GM21360 (cell line): ENCODE data around the gene TIMM44.
"Not testable (repeated sequence)": the region's sequence is repeated elsewhere in the genome, so short reads cannot be mapped to it uniquely, and the experiment has no call there.

ENCODE experiments used
- ATAC-seq: cut with Tn5 transposase; IDR thresholded peaks from one replicate; pipeline ENCODE4 v1.9.1; 2021; ENCODE audit warnings: mild to moderate bottlenecking, moderate library complexity; ENCODE audit not compliant: unreplicated experiment

The TIMM44 gene

DNA sequence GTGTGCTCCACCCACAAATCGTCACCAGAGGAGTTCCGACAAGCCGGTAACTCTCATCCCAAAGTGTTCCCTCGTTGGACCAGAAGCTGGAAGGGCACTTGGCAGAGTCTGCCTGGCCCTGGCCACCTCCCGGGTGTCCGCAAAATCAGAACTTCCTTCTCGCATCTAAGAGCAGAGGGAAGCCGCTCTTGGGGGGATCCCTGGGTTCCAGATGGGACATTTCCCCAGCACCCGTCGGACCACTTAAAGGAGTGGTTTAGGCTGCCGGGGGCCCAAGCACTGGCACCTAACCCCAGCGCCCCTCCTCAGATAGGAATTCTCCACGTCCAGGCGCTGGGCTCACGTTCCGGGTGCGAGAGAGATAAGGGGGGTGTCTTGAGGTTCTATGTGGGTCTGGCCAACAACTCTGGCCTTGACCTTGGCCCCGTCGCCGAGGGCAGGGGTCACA lies 40.6 kb downstream of the TIMM44 start:
- no peak for ATAC-seq

DNA sequence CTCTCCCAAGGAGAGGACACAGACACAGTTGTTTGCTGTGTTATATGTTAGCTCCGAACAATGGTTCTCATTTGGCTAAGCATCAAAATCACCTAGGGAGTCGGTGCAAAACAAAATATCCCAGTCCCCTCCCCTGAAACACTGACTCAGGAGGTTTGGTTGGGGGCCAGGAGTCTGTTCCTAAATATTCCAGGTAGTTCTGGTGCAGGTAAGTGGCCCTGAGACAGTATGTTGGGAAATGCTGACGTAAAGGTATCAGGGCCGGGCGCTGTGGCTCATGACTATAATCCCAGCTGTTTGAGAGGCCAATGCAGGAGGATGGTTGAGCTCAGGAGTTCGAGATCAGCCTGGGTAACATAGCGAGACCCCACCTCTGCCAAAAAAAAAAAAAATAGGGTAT lies 42.1 kb downstream of the TIMM44 start:
- ATAC-seq, result no peak

DNA sequence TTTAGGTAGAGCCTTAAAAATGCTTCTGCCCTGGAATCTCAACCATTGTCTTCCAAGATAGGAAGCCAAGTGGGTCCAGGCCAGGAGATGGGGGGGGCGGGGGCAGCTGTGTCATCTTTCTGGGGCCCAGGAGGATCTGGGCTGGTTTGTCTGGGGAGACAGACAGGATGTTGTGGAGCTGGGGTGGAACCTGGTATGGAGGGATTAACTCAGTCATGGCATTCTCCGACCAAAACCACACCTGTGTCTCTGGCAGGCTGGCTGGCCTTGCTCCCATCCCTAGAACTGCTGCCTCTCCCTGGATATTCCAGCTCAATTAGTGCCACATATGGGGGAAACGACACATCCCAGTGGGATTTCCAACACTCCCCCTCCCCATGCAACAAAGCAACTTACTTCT lies 42.5 kb downstream of the TIMM44 start:
- ATAC-seq, result no peak

DNA sequence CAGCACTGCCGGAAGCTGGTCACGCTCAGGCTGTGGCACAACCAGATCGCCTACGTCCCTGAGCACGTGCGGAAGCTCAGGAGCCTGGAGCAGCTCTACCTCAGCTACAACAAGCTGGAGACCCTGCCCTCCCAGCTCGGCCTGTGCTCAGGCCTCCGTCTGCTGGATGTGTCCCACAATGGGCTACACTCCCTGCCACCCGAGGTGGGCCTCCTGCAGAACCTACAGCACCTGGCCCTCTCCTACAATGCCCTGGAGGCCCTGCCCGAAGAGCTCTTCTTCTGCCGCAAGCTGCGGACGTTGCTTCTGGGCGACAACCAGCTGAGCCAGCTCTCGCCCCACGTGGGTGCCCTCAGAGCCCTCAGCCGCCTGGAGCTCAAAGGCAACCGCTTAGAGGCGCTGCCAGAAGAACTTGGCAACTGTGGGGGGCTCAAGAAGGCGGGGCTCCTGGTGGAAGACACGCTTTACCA lies 43.0 kb downstream of the TIMM44 start:
- ATAC-seq, result no peak

DNA sequence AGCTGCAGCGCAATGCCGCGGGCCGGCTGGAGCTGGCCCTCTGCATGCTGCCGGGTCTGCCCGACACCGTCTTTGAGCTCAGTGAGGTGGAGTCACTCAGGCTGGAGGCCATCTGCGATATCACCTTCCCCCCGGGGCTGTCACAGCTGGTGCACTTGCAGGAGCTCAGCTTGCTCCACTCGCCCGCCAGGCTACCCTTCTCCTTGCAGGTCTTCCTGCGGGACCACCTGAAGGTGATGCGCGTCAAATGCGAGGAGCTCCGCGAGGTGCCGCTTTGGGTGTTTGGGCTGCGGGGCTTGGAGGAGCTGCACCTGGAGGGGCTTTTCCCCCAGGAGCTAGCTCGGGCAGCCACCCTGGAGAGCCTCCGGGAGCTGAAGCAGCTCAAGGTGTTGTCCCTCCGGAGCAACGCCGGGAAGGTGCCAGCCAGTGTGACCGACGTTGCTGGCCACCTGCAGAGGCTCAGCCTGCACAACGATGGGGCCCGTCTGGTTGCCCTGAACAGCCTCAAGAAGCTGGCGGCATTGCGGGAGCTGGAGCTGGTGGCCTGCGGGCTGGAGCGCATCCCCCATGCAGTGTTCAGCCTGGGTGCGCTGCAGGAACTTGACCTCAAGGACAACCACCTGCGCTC lies 43.6 kb downstream of the TIMM44 start:
- ATAC-seq, result no peak

DNA sequence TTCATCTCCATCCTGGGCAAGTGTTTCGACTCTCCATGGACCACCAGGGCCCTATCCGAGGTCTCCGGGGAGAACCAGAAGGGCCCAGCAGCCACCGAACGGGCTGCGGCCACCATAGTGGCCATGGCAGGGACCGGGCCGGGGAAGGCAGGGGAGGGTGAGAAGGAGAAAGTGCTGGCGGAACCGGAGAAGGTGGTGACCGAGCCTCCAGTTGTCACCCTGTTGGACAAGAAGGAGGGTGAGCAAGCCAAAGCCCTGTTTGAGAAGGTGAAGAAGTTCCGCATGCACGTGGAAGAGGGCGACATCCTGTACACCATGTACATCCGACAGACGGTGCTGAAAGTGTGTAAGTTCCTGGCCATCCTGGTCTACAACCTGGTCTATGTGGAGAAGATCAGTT lies 44.5 kb downstream of the TIMM44 start:
- ATAC-seq, result no peak

DNA sequence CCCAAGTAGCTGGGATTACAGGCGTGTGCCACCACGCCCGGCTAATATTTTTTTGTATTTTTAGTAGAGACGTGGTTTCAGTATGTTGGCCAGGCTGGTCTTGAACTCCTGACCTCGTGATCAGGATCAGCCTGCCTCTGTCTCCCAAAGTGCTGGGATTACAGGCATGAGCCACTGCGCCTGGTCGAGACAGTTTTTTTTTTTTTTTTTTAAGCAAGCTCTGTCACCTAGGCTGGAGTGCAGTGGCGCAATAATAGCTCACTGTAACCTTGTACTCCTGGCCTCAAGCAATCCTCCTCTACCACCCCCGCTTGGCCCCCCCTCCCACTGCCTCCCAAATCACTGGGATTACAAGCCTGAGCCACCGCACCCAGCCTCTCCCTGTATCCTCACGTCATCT lies 46.2 kb downstream of the TIMM44 start:
- ATAC-seq, result no peak

DNA sequence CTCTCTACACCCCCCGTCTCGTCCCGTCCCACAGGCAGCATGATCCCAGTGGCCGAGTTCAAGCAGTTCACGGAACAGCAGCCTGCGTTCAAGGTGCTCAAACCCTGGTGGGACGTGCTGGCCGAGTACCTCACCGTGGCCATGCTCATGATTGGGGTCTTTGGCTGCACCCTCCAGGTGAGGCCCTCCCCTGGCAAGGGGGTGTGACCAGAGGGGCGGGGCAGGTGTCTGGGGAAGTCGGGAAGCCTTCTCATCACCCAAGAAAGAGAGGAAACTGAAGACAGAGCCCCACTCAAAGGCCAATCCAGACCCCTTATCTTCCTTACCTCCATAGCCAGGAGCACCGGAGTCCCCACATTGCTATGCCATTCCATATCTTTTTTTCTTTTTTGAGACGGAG lies 47.9 kb downstream of the TIMM44 start:
- ATAC-seq, result no peak

DNA sequence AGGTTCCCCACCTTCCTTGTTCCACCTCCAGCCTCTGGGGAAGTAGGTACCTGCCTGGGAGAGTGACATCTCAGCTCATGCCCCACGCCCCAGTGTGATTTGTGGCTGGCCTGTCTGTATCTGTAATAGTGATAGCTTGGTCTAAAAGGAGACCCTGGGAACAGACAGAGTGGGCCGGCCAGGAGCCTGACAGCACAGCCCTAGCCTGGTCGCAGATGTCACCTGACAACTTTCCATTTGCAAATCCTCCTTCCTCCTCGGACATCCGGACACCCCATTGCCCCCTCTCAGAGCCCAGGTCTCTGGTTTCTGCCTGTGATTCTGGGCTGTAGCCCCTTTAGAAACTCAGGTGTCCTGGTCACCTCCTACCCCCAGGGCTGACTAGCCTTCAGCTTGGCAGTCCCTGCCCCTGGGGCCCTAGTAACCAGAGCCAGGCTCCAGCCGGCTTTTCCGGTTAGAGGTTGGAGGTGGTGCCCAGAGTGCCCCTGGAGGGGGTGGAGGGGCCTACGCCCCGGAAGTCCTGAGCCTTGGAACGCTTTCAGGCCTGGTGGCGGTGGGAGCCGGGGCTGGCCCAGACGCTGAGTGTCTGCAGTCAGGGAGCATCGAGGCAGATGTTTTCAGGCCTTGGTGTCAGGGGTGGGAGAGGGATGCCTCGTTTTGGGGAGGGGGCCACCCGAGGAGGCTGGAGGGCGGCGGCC lies 48.7 kb downstream of the TIMM44 start:
- no peak for ATAC-seq

DNA sequence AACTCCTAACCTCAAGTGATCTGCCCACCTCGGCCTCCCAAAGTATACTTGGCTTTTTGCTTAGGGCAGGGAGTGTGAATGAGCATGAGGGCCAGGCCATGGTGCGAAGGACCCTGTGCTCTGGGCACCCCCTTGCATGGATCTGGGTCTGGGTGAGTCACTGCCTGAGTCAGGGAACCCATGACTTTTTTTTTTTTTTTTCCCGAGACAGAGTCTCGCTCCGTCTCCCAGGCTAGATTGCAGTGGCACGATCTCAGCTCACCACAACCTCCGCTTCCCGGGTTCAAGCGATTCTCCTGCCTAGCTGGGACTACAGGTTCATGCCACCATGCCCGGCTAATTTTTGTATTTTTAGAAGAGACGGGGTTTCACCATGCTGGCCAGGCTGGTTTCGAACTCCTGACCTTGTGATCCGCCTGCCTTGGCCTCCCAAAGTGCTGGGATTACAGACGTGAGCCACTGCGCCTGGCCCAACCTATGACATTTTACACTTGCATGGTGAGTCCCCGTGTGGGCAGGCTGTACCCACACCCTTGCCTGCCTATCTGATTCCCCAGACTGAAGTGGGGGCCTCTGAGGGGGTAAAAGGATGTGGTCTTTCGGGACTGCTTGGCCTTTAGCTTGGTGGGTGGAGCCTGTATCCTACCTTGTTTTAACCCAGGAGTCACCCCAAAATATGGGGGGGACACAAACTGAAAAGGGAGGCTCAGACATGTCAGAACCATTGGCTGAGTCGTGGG lies 49.9 kb downstream of the TIMM44 start:
- not testable (repeated sequence) for ATAC-seq

DNA sequence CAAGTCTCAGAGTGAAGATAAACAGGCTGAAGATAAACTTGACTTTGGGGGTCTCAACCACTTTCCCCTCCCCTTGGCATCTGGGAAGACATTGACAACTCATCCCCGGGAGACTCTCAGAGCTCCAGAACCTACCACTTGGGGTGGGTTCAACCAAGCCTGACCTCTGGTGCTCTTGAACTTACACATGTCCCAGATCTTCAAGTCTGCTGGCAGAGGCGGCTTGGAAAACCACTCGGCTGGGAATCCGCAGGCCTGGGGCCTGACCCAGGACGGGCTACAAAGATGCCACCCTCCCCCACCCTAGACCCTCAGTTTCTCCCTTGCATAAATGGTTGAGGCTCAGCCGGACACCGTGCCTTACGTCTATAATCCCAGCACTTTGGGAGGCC lies 54.6 kb downstream of the TIMM44 start:
- no peak for ATAC-seq

DNA sequence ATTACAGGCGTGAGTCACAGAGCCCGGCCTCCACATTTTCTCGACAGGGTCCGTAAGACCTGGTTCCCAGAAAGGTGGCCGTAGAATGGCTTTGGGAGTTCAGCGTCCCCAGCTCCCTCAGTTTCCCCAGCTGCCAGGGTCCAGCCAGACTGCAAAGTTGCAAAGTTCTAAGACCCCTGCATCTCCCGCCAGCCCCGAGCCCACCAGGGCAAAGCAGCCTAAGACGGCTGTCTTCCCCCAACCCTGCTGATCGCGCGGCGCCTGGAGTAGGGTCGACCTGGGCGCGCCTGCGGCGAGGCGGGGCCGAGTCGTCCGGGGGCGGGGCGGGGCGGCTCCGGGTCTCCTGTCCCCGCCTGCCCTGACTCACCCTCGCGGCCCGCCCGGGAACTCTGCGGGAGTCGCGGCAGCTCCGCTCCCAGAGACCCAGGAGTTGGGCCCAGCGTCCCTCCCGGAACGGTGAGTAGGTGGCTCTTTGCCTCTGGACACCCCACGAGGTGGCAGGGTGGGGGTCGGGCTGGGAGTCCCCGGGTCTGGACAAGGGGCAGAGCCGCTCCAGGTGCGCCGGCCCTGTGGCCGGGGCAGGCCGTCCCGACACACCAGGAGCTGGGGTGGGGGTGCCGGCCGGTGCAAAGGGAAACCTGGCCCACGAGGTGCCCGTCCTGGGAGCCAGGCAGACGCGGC lies 55.2 kb downstream of the TIMM44 start, which contains the start of gene LRRC8E:
TSS of gene LRRC8E (plus strand) at position 366 of the 681 bp plus-strand sequence. CDS start 7,094 bp downstream, outside the sequence.
- no peak for ATAC-seq

DNA sequence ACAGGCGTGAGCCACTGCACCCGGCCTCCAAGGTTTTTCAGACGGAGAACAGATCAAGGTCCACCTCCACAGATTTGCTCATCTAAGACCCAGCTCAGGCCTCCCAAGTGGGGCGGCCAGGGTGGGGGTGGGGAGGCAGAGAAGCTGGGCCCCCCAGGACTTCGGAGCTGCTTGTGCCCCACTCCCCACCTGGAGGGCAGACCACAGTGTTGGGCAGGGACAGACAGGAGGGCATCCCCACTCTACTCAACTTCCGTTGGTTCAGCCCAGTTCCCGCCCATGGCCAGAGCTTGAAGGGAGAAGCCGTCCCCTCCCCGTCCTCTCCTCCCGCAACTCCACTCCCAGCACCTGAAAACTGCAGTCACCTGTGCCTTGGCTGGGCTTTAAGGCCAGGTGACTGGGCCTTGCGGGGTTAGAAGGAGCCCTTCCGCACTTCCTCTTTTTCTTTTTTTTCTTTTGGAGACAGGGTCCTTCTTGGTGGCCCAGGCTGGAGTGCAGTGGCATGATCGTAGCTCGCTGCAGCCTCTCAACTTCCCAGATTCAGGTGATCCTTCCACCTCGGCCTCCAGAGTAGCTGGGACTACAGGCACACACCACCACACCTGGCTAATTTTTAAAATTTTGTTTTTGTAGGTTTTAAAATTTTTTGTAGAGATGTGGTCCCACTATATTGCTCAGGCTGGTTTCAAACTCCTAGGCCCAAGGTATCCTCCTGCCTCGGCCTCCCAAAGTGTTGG lies 55.9 kb downstream of the TIMM44 start:
- no peak for ATAC-seq

DNA sequence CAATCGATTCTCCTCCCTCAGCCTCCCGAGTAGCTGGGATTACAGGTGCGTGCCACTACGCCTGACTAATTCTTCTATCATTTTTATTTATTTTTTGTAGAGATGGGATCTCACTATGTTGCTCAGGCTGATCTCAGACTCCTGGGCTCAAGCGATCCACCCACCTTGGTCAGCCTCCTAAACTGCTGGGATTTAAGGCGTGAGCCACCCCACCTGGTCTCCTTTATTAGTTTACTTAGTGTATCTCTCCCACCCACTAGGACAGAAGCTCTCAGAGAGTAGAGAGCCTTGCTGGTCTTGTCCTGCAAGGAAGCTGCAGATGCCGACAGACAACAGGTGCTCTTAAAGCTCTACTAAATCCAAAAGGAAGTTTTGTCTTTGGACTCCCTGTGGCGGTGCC lies 57.6 kb downstream of the TIMM44 start:
- no peak for ATAC-seq

DNA sequence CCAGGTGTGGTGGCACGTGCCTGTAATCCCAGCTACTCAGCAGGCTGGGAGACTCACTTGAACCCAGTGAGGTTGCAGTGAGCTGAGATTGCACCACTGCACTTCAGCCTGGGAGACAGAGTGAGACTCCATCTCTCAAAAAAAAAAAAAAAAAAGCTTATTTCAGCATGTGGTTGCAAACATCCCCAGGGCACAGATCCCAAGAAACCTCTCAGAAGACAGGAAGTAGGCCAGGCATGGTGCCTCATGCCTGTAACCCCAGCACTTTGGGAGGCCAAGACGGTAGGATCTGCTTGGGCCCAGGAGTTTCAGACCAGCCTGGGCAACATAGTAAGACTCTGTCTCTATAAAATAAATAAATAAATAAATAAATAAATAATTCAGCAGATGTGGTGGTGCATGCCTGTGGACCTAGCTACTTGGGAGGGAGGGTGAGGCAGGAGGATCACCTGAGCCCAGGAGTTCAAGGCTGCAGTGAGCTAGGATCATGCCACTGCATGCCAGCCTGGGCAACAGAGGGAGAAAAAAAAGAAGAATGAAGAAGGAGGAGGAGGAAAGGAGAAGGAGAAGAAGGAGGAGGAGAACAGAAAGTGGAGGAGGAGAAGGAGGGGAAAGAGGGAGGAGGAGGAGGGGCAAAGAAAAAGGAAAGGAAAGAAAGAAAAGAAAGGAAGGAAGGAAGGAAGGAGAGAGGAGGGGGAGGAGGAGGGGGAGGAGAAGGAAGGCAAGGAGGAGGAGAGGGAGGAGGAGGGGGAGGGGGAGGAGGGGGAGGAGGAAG lies 59.5 kb downstream of the TIMM44 start:
- ATAC-seq, result no peak

DNA sequence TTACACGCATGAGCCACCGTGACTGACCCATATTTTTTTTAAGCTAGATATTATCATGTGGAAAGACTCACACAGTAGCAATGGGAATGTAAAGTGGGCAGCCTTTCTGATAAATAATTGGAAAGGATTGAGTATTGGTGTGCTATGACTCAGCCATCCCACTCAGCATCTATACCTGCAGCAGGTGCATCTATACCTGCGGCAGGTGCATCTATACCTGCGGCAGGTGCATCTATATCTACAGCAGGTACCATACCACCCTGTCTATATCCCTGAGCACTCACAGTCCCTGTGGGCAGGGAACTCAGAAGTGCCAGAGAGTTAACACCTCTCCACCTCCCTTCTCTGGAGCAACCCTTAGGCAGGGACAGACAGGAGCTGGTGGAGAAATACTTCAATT lies 60.4 kb downstream of the TIMM44 start:
- no peak for ATAC-seq

DNA sequence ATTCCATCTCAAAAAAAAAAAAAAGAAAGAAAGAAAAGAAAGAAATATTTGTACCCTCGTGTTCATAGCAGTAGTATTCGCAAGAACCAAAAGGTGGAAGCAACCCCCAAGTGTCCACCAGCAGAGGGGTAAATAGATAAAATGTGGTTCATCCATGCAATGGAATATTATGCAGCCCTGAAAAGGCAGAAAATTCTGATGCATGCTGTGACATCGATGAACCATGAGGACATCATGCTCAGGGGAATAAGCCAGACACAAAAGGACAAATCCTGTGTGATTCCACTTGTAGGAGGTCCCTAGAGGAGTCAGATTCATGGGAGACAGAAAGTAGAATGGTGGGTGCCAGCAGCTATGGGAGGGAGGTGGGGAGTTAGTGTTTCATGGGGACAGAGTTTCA lies 61.6 kb downstream of the TIMM44 start:
- ATAC-seq, result no peak

DNA sequence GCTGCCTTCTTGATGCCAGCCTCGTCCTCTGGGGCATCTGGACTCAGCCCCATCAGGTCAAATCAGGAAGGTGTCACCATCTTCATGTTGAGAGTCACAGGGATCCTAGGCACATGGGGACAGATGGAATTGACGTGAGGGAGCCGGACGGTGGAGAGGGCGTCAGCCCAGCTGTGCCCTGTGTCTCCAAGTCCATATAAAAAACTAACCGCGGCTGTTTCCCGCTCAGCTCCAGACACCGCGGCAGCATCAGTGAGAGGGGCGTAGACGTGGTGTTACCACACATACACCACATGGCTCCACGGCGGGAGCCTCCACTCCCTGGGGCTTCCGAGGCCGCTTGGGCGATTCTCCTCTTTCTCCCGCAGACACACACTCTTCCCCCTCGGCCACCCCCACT lies 63.6 kb downstream of the TIMM44 start:
- ATAC-seq, result no peak

DNA sequence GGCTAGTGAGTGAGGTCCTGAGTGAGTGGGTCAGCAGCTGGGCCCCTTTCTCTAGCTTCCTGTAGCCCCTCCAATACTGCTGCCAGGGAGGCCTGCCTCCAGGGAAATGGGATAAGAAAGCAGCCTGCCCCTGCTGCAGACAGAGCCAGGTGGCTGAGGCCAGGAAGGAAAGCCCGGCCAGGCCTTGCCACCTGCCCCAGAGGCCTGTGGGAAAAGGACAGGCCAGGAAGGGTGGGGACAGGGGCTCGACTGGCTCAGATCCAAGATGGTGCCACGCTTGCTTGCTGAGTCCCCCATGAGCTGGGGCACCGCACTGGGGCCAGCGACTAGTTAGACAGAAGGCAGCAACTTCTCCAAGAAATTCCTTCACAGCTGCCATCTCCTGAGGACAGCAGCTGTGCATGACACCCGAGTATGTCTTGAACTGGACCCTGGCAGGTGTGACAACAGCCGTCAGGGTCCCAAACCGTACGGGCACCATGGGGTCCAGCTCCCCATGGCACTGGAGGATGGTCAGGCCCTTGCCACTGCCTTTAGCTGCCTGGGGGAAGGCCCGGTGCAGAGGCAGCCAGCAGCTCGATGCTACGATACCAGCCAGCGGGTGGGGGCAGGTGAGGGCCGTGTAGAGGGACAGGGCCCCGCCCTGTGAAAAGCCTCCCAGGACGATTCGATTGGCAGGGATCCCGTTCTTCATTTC lies 64.2 kb downstream of the TIMM44 start:
- no peak for ATAC-seq
